GM19035 (cell line): Measurements from ENCODE around the gene LTA4H.

Experiments used
- ATAC-seq: cut with Tn5 transposase; IDR thresholded peaks from one replicate; pipeline ENCODE4 v1.9.1; 2021; ENCODE audit not compliant: unreplicated experiment

LTA4H gene

DNA sequence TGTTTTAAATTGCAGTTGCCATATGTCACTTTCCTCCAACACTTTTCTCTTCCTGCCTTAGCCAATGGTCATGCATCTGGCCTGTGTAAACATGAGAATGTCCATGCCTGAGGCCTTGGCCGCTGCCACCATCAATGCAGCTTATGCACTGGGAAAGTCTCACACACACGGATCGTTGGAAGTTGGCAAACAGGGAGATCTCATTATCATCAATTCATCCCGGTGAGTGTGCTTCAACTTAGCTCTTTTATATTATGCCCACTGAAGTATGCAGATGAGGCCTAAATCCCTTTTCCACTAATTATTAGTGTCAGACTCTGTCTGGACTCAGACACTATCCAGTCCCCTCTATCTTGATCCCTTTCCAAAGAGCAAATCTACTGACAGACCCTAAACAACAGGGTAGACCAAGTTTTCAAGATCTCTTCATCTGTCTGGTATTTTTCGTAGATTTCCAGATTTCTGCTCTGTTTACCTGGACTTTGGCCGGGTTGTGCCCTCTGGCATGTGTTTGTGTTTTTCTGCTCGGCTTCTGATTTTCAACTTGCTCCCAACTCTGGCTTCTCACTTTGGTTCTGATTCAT lies 69.0 kb downstream of the LTA4H start:
- no peak for ATAC-seq

- ATAC-seq: no peak
Measured at GRCh38 chr12:95963096-95963495, 72.3 kb downstream of the LTA4H start.

DNA sequence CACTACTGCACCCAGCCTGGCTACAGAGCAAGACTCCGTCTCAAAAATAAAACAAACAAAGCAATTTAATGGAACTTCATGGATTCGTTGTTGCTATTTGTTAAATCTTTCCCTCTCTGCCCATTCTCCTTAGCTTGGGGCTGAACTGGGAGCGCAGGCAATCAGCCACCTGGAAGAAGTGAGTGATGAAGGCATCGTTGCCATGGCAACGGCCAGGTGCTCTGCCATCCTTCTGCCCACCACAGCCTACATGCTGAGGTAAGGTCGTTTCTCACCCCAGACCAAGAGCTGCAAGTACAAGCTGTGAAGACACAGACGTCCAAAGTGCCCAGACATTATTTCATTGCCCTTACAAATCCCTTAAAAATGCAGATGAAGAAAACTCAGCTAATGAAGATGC lies 73.2 kb downstream of the LTA4H start:
- no peak for ATAC-seq

DNA sequence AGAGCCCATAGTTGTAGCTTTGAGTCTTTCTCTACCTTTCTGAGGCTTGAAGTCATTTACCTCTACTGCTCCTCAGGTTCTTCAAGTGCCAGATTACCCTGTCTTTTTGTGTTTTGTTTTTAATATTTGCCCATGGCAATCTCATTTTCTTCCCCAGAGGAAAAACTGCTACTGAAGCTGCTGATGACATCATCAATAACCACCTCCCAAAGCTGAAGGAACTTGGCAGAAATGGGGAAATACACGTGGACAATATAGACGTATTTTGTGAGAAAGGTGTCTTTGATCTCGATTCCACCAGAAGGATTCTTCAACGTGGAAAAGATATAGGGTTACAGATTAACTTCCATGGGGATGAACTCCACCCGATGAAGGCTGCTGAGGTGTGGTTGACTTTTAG lies 75.1 kb downstream of the LTA4H start:
- no peak for ATAC-seq

- ATAC-seq: no peak
Measured at GRCh38 chr12:95959107-95959506, 76.3 kb downstream of the LTA4H start.

DNA sequence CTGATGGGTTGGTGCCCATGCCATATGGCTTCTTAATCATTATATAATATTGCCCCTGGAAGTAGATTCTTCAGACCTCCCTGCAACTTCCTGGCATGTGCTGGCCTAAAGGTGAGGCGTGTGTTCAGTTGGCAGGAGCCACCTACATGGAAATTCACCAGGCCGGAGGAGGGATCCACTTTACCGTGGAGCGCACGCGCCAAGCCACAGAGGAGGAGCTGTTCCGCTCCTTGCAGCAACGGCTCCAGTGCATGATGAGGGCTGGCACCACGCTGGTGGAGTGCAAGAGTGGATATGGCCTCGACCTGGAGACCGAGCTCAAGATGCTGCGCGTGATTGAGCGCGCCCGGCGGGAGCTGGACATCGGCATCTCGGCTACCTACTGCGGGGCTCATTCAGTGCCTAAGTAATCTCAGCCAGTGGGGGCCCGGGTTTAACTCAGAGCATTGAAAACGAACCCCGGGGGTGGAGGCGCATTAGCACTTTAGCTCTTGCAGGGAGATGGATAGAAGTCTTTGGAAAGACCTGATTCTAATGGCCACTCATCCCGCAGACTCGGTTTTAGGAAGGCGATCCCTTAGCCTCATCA lies 78.7 kb downstream of the LTA4H start:
- ATAC-seq: no peak

DNA sequence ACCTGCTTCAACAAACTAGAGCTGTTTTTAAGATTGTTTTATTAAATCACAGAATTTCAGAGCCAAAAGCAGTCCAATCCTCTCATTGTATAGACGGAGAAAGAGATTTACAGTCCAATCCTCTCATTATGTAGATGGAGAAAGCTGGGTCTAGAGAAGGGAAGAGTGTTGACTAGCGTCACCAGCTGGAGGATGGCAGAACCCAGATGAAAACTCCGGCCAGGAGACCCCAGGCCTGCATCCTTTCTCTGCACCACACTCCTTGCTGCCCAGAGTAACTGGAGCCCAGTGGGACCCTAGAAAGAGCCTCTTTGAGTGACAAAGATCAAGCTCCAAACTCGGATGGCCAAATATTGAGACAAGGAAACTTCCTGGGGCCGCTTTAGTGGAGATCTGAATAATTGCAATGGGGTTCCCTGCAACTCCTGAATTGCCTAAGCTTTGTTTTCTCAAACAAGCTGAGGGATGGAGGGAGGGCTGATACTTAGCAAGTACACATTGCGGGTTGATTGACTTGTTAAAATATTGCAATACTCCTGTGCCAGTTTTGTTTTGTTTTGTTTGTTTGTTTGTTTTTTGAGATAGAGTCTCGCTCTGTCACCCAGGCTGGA lies 79.7 kb downstream of the LTA4H start:
- no peak for ATAC-seq

GRCh38 chr12:95953000-95953399 lies 82.4 kb downstream of the LTA4H start:
- ATAC-seq: no peak

DNA sequence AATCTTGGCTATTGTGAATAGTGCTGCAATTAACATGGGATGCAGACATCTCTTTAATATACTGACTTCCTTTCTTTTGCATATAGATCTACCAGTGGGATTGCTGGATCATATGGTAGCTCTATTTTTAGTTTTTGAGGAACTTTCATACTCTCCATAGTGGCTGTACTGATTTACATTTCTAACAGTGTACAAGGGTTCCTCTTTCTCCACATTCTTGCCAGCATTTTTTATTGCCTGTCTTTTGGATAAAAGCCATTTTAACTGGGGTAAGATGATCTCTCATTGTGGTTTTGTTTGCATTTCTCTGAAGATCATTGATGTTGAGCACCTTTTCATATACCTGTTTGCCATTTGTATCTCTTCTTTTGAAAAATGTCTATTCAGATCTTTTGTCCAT lies 83.9 kb downstream of the LTA4H start:
- no peak for ATAC-seq
